ENCODE measurements around the gene TMEM178A. TPM values are rescaled to one million over a fixed set of nuclear protein-coding genes. Genes with fewer than 3 reads are reported as not detected.
A peak's percentile ranks its signal among the peaks of the same experiment; 100 is the strongest.
"Not testable (repeated sequence)": the region's sequence is repeated elsewhere in the genome, so short reads cannot be mapped to it uniquely, and the experiment has no call there.

The TMEM178A gene
- total and polyA plus RNA-seq, 8 donors: 0.34 to 5.8 (median 0.80) TPM

- H3K4me3 ChIP-seq: no peak overlapping the region
- peaks cover 0 to 13% (median 5%) of the 10 kb centered on the region in 3 donors for H3K4me1 ChIP-seq
- intact Hi-C loops (cut with DNase I): no loop called here
- FAIRE-seq (no peak), DNase-seq (no peak), ATAC-seq (no peak)
- H3K9me3 ChIP-seq: no peaks in the 10 kb centered on the region
- no peak overlapping the region for H3K27ac ChIP-seq
- H3K27me3 ChIP-seq: no peaks in the 10 kb centered on the region
- no peaks in the 10 kb centered on the region for H3K36me3 ChIP-seq
- WGBS, 2 donors: 50% methylated on average over 2 of the region's 2 CpGs
- TF ChIP-seq, protein P1, sequence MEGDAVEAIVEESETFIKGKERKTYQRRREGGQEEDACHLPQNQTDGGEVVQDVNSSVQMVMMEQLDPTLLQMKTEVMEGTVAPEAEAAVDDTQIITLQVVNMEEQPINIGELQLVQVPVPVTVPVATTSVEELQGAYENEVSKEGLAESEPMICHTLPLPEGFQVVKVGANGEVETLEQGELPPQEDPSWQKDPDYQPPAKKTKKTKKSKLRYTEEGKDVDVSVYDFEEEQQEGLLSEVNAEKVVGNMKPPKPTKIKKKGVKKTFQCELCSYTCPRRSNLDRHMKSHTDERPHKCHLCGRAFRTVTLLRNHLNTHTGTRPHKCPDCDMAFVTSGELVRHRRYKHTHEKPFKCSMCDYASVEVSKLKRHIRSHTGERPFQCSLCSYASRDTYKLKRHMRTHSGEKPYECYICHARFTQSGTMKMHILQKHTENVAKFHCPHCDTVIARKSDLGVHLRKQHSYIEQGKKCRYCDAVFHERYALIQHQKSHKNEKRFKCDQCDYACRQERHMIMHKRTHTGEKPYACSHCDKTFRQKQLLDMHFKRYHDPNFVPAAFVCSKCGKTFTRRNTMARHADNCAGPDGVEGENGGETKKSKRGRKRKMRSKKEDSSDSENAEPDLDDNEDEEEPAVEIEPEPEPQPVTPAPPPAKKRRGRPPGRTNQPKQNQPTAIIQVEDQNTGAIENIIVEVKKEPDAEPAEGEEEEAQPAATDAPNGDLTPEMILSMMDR (IDR thresholded peaks at IDR 0.05): no peak
These were observed 42.9 kb upstream of the TMEM178A start for GRCh38 chr2:39622860-39623259.

DNA sequence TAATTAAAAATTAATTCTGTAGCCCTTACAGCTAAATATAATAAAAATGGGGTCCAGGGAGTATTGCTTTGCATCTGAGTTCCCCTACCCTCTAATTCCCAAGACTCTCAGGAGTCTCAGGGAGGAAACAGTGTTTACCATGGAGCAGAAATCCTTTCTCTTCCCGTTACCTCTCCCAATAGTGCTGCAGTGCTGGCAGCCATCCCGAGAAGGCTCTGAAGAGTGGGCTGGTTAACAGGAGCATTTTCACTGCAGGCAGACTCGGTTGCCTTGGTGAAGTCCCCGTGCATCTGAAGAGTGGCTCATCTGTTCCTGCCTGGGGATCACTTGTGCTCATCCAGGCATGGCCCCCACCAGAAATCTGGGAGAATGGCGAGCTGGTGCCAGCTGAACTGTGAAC is 41.8 kb upstream of the TMEM178A start:
- Histone ChIP-seq H3K36me3 (no peaks in the 10 kb centered on the region), H3K4me1 (peaks cover 0 to 13% (median 5%) of the 10 kb centered on the region in 3 donors), H3K27me3 (no peaks in the 10 kb centered on the region), H3K4me3 (no peak overlapping the region), H3K9me3 (no peaks in the 10 kb centered on the region), H3K27ac (no peak overlapping the region)
- DNase-seq: no peak
- ATAC-seq: no peak
- intact Hi-C loops (cut with DNase I): no loop called here
- TF ChIP-seq, protein P1 (IDR thresholded peaks at IDR 0.05): no peak
- FAIRE-seq: no peak
- 85 to 86% methylated on average over 5 of the region's 5 CpGs for WGBS, 2 donors

- TF ChIP-seq, protein P1 (IDR thresholded peaks at IDR 0.05): no peak
- peaks cover 0 to 6% (median 0%) of the 10 kb centered on the region in 3 donors for H3K4me1 ChIP-seq
- no peak overlapping the region for H3K4me3 ChIP-seq
- DNase-seq (no peak), ATAC-seq (peak in 2 of 4 donors; percentile 52 to 59), FAIRE-seq (no peak)
- 82 to 85% methylated on average over 9 of the region's 9 CpGs for WGBS, 2 donors
- intact Hi-C loops (cut with DNase I): no loop called here
- H3K9me3 ChIP-seq: no peaks in the 10 kb centered on the region
- no peaks in the 10 kb centered on the region for H3K27me3 ChIP-seq
- H3K27ac ChIP-seq: no peak overlapping the region
- H3K36me3 ChIP-seq: no peaks in the 10 kb centered on the region
These were observed 40.4 kb upstream of the TMEM178A start for GRCh38 chr2:39625193-39625926.

DNA sequence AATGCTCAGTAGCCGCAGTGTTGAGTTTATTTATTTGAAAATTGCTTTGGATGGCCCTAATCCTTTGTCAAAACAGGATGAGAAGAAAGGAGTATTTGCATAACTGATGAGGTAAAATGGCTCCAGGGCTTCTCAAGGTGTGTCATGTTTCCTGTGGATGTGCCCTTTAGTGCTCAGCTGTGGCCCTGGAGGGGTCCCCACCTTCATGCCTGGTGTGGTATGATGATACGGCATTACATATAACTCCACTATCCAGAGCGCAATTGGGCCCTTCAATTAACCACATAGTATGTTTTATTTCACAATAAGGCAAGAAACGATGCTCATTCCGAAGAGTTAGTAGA is 39.8 kb upstream of the TMEM178A start:
- TF ChIP-seq, protein P1 (IDR thresholded peaks at IDR 0.05): no peak
- DNase-seq: no peak
- intact Hi-C loops (cut with DNase I): no loop called here
- Histone ChIP-seq H3K27me3 (no peaks in the 10 kb centered on the region), H3K36me3 (no peaks in the 10 kb centered on the region), H3K27ac (no peak overlapping the region), H3K9me3 (no peaks in the 10 kb centered on the region), H3K4me3 (no peak overlapping the region), H3K4me1 (peaks cover 0 to 1% (median 0%) of the 10 kb centered on the region in 3 donors)
- FAIRE-seq: no peak
- WGBS, 2 donors: 94 to 95% methylated on average over 5 of the region's 5 CpGs
- no peak for ATAC-seq

DNA sequence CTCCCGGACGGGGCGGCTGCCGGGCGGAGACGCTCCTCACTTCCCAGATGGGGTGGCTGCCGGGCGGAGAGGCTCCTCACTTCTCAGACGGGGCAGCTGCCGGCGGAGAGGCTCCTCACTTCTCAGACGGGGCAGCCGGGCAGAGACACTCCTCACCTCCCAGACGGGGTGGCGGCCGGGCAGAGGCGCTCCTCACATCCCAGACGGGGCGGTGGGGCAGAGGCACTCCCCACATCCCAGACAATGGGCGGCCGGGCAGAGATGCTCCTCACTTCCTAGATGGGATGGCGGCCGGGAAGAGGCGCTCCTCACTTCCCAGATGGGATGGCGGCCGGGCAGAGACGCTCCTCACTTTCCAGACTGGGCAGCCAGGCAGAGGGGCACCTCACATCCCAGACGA is 37.4 kb upstream of the TMEM178A start:
- H3K4me1 ChIP-seq; H3K27ac ChIP-seq; intact Hi-C loops (cut with DNase I); ATAC-seq; H3K36me3 ChIP-seq; H3K27me3 ChIP-seq; H3K4me3 ChIP-seq; FAIRE-seq; H3K9me3 ChIP-seq: not testable (repeated sequence)
- DNase-seq: peak in 1 of 6 donors; percentile 41
- 95 to 98% methylated on average over 20 to 26 of the region's 28 CpGs for WGBS, 2 donors
